WTC11 (cell line): ENCODE results near the gene SPNS3.

Experiments
- CREM ChIP-seq: sonication (generic); formaldehyde crosslinking; IDR thresholded peaks from 2 replicates; pipeline ENCODE4 v1.8.1; 2022; ENCODE audit warnings: mild to moderate bottlenecking, missing genetic modification reagents, moderate library complexity
- IRF2 ChIP-seq: sonication (generic); formaldehyde crosslinking; IDR thresholded peaks from 2 replicates; pipeline ENCODE4 v1.8.0; 2022; ENCODE audit warnings: low read depth, missing genetic modification reagents, borderline replicate concordance
- JUN ChIP-seq: sonication (generic); formaldehyde crosslinking; IDR thresholded peaks from 2 replicates; pipeline ENCODE4 v1.8.0; 2023; ENCODE audit warnings: mild to moderate bottlenecking, missing genetic modification reagents
- NFYB ChIP-seq: sonication (generic); formaldehyde crosslinking; conservative IDR thresholded peaks from 2 replicates; pipeline ENCODE4 v1.8.0; 2022; ENCODE audit warnings: low read depth, missing genetic modification reagents
- ZNF232 ChIP-seq: sonication (generic); formaldehyde crosslinking; IDR thresholded peaks from 2 replicates; pipeline ENCODE4 v1.8.0; 2022; ENCODE audit warnings: mild to moderate bottlenecking, missing genetic modification reagents
- TF ChIP-seq, protein P1 (sequence below): fragments of 200-600 bp; IDR thresholded peaks from 2 replicates; pipeline ENCODE4 v1.8.0; 2022; ENCODE audit warnings: antibody characterized with exemption
- TF ChIP-seq, protein P2 (sequence below): sonication (generic); formaldehyde crosslinking; conservative IDR thresholded peaks from 2 replicates; pipeline ENCODE4 v1.8.1; 2023; ENCODE audit warnings: mild to moderate bottlenecking, low read depth, missing genetic modification reagents, moderate library complexity
- TF ChIP-seq, protein P3 (sequence below): sonication (generic); formaldehyde crosslinking; IDR thresholded peaks from 2 replicates; pipeline ENCODE4 v1.8.0; 2022; ENCODE audit warnings: mild to moderate bottlenecking, missing genetic modification reagents
- TF ChIP-seq, protein P4 (sequence below): sonication (generic); formaldehyde crosslinking; IDR thresholded peaks from 2 replicates; pipeline ENCODE4 v1.8.1; 2023; ENCODE audit warnings: mild to moderate bottlenecking, missing genetic modification reagents
- TF ChIP-seq, protein P5 (sequence below): sonication (generic); formaldehyde crosslinking; conservative IDR thresholded peaks from 2 replicates; pipeline ENCODE4 v1.8.1; 2022; ENCODE audit warnings: mild to moderate bottlenecking, missing genetic modification reagents

DNA sequence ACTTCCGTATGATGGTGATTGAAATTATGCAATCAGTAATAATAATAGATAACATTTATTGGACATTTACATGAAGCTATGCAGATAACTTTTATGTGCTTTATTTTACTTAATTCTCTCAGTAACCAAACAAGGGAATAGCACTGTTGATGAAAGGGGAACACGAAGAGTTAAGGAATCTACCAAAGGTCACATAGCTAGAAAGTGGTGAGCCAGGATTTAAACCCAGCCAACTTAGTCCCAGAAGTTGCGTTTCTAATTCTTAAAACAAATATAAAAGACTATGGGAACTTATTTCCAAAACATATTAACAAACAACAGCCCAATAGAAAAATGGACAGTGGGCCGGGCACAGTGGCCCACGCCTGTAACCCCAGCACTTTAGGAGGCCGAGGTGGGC lies 9.7 kb downstream of the SPNS3 start:
- no peak for TF ChIP-seq IRF2 (CRISPR knock-in tag)
- TF ChIP-seq ZNF232 = no peak
- TF ChIP-seq, protein P1, sequence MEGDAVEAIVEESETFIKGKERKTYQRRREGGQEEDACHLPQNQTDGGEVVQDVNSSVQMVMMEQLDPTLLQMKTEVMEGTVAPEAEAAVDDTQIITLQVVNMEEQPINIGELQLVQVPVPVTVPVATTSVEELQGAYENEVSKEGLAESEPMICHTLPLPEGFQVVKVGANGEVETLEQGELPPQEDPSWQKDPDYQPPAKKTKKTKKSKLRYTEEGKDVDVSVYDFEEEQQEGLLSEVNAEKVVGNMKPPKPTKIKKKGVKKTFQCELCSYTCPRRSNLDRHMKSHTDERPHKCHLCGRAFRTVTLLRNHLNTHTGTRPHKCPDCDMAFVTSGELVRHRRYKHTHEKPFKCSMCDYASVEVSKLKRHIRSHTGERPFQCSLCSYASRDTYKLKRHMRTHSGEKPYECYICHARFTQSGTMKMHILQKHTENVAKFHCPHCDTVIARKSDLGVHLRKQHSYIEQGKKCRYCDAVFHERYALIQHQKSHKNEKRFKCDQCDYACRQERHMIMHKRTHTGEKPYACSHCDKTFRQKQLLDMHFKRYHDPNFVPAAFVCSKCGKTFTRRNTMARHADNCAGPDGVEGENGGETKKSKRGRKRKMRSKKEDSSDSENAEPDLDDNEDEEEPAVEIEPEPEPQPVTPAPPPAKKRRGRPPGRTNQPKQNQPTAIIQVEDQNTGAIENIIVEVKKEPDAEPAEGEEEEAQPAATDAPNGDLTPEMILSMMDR = no peak
- TF ChIP-seq, protein P2, sequence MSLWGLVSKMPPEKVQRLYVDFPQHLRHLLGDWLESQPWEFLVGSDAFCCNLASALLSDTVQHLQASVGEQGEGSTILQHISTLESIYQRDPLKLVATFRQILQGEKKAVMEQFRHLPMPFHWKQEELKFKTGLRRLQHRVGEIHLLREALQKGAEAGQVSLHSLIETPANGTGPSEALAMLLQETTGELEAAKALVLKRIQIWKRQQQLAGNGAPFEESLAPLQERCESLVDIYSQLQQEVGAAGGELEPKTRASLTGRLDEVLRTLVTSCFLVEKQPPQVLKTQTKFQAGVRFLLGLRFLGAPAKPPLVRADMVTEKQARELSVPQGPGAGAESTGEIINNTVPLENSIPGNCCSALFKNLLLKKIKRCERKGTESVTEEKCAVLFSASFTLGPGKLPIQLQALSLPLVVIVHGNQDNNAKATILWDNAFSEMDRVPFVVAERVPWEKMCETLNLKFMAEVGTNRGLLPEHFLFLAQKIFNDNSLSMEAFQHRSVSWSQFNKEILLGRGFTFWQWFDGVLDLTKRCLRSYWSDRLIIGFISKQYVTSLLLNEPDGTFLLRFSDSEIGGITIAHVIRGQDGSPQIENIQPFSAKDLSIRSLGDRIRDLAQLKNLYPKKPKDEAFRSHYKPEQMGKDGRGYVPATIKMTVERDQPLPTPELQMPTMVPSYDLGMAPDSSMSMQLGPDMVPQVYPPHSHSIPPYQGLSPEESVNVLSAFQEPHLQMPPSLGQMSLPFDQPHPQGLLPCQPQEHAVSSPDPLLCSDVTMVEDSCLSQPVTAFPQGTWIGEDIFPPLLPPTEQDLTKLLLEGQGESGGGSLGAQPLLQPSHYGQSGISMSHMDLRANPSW = no peak
- no peak for TF ChIP-seq CREM (CRISPR knock-in tag)
- TF ChIP-seq, protein P3, sequence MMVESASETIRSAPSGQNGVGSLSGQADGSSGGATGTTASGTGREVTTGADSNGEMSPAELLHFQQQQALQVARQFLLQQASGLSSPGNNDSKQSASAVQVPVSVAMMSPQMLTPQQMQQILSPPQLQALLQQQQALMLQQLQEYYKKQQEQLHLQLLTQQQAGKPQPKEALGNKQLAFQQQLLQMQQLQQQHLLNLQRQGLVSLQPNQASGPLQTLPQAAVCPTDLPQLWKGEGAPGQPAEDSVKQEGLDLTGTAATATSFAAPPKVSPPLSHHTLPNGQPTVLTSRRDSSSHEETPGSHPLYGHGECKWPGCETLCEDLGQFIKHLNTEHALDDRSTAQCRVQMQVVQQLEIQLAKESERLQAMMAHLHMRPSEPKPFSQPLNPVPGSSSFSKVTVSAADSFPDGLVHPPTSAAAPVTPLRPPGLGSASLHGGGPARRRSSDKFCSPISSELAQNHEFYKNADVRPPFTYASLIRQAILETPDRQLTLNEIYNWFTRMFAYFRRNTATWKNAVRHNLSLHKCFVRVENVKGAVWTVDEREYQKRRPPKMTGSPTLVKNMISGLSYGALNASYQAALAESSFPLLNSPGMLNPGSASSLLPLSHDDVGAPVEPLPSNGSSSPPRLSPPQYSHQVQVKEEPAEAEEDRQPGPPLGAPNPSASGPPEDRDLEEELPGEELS (CRISPR knock-in tag) = no peak
- no peak for TF ChIP-seq JUN (CRISPR knock-in tag)
- TF ChIP-seq, protein P4, sequence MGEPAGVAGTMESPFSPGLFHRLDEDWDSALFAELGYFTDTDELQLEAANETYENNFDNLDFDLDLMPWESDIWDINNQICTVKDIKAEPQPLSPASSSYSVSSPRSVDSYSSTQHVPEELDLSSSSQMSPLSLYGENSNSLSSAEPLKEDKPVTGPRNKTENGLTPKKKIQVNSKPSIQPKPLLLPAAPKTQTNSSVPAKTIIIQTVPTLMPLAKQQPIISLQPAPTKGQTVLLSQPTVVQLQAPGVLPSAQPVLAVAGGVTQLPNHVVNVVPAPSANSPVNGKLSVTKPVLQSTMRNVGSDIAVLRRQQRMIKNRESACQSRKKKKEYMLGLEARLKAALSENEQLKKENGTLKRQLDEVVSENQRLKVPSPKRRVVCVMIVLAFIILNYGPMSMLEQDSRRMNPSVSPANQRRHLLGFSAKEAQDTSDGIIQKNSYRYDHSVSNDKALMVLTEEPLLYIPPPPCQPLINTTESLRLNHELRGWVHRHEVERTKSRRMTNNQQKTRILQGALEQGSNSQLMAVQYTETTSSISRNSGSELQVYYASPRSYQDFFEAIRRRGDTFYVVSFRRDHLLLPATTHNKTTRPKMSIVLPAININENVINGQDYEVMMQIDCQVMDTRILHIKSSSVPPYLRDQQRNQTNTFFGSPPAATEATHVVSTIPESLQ (CRISPR knock-in tag) = no peak
- TF ChIP-seq NFYB (CRISPR knock-in tag) = no peak
- TF ChIP-seq, protein P5, sequence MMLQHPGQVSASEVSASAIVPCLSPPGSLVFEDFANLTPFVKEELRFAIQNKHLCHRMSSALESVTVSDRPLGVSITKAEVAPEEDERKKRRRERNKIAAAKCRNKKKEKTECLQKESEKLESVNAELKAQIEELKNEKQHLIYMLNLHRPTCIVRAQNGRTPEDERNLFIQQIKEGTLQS (CRISPR knock-in tag) = no peak
